Activated B cell treated with CpG ODN at 0.5 μM for 24 hours (primary cell): ENCODE data around the gene MTFR2. TPM values are rescaled to one million over a fixed set of nuclear protein-coding genes. Genes with fewer than 3 reads are reported as not detected.

Source experiments
- ATAC-seq: fragments of 200-7000 bp; cut with Tn5 transposase; one replicate; pipeline ENCODE4 v1.10.0; 2021; ENCODE audit warnings: low read depth, mild to moderate bottlenecking, moderate library complexity
- CTCF ChIA-PET: fragments of 350-600 bp; sonication (Branson Sonifier 250); formaldehyde crosslinking; loops from one replicate; lab custom pipeline; 2021; ENCODE audit warnings: antibody characterized with exemption; lab: Charles Lee
- POLR2A ChIA-PET: fragments of 350-600 bp; sonication (Branson Sonifier 250); formaldehyde crosslinking; loops from one replicate; lab custom pipeline; 2021; ENCODE audit warnings: antibody characterized with exemption; lab: Charles Lee
- DNase-seq: peaks from one replicate; pipeline ENCODE4 v3.0.0; 2022
- H3K27ac Mint-ChIP-seq: one replicate; pipeline ENCODE4 v1.8.0; 2020; ENCODE audit warnings: mixed read lengths
- H3K27me3 Mint-ChIP-seq: one replicate; pipeline ENCODE4 v1.8.0; 2021; ENCODE audit warnings: mixed read lengths
- H3K36me3 Mint-ChIP-seq: one replicate; pipeline ENCODE4 v1.8.0; 2021; ENCODE audit warnings: low read depth, mixed read lengths
- H3K4me1 Mint-ChIP-seq: one replicate; pipeline ENCODE4 v1.8.0; 2021; ENCODE audit warnings: mixed read lengths
- H3K4me3 Mint-ChIP-seq: one replicate; pipeline ENCODE4 v1.8.0; 2020; ENCODE audit warnings: mild to moderate bottlenecking, mixed read lengths
- H3K9me3 Mint-ChIP-seq: one replicate; pipeline ENCODE4 v1.8.0; 2020; ENCODE audit warnings: mixed read lengths
- intact Hi-C: fragments of 100-400 bp; cut with micrococcal nuclease; formaldehyde crosslinking; loops from one replicate; pipeline ENCODE4 v1.15.1; 2024
- total RNA-seq: library from RNA; stranded (reverse); gene quantifications from 2 replicates; pipeline ENCODE4 v1.2.3, GENCODE V29; 2022
- TF ChIP-seq, protein P1 (sequence below): fragments of 200-600 bp; IDR thresholded peaks from one replicate; pipeline ENCODE4 v1.8.0; 2022; ENCODE audit warnings: antibody characterized with exemption, mild to moderate bottlenecking

Gene MTFR2
- total RNA-seq, 1 donor from 2014 or later, result 3.5 TPM

DNA sequence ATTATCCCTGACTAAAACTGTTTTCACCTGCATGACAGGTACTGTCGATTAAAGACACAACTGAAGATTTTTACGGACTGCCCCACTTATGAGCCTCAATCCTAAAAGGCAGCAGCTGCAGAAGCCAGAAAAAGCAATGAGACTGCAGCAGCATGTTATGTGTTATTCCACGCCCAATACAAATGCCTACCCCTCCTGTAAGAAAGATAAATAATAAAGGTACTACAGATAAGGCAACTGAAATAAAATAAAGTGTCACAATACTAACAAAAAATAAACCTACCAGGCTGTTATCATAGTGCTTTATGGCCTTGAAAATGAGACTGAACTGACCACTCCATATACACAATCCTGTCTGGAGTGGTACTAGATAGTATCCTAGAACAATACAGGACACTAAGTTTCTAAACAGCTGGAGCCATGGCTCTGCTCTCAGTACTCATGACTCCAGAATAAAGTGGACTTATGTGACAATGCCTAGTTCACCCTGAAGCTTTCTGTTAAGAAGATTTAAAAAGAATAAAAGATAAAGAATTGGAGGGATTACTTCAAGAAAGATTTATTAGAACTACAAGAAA, 30.0 kb upstream of the MTFR2 start:
- intact Hi-C loops, result loop anchor here (5.0 kb wide), 1 partner anchor 37 kb away; no protein-coding TSS in a partner anchor
- ChIA-PET CTCF (no interaction called here), POLR2A (no interaction called here)
- DNase-seq, result no peak
- no peak overlapping the region for H3K27ac Mint-ChIP-seq
- H3K9me3 Mint-ChIP-seq, result no peaks in the 10 kb centered on the region
- H3K36me3 Mint-ChIP-seq, result peaks cover 74% of the 10 kb centered on the region
- H3K27me3 Mint-ChIP-seq, result no peaks in the 10 kb centered on the region
- no peak for ATAC-seq
- TF ChIP-seq, protein P1, sequence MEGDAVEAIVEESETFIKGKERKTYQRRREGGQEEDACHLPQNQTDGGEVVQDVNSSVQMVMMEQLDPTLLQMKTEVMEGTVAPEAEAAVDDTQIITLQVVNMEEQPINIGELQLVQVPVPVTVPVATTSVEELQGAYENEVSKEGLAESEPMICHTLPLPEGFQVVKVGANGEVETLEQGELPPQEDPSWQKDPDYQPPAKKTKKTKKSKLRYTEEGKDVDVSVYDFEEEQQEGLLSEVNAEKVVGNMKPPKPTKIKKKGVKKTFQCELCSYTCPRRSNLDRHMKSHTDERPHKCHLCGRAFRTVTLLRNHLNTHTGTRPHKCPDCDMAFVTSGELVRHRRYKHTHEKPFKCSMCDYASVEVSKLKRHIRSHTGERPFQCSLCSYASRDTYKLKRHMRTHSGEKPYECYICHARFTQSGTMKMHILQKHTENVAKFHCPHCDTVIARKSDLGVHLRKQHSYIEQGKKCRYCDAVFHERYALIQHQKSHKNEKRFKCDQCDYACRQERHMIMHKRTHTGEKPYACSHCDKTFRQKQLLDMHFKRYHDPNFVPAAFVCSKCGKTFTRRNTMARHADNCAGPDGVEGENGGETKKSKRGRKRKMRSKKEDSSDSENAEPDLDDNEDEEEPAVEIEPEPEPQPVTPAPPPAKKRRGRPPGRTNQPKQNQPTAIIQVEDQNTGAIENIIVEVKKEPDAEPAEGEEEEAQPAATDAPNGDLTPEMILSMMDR, result no peak
- peaks cover 53% of the 10 kb centered on the region for H3K4me1 Mint-ChIP-seq
- H3K4me3 Mint-ChIP-seq, result no peak overlapping the region

DNA sequence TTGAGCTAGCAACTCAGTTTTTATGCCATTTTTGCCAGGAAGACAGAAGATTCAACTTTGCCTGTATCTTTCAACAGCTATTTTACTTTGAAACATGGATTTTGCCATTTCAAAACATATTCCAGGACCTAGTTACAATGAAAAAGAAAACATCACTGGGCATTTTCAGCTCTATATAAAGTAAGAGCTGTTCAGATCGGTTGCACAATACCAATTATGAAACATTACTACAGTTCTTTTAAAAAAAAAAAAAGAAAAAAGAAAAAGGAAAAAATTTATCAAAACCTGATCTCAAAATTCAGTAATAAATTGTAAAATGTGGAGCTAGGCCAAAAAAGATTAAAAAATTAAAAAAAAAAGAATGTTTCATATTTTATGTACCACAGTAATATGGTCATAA, 24.0 kb upstream of the MTFR2 start:
- CTCF ChIA-PET, result interaction anchor here (1.2 kb wide), 1 partner anchor 43 kb away, joined by 3 read pairs; no protein-coding TSS in a partner anchor
- Mint-ChIP-seq H3K9me3 (no peaks in the 10 kb centered on the region), H3K4me3 (no peak overlapping the region), H3K4me1 (peaks cover 2% of the 10 kb centered on the region), H3K27ac (no peak overlapping the region), H3K27me3 (no peaks in the 10 kb centered on the region), H3K36me3 (peaks cover 81% of the 10 kb centered on the region)
- DNase-seq (no peak), ATAC-seq (no peak)
- TF ChIP-seq, protein P1, result no peak
- POLR2A ChIA-PET, result interaction anchor here (0.7 to 1.6 kb wide), 2 partner anchors 16 to 512 kb away, joined by 7 to 10 read pairs; partner anchors contain the start of gene BCLAF1
- intact Hi-C loops, result loop anchor here (1.0 kb wide), 1 partner anchor 10 kb away; no protein-coding TSS in a partner anchor

GRCh38 chr6:136265101-136265500, 15.0 kb upstream of the MTFR2 start:
- ChIA-PET CTCF (no interaction called here), POLR2A (no interaction called here)
- ATAC-seq, result no peak
- intact Hi-C loops, result no loop called here
- Mint-ChIP-seq H3K27ac (no peak overlapping the region), H3K4me1 (no peaks in the 10 kb centered on the region), H3K36me3 (peaks cover 86% of the 10 kb centered on the region), H3K9me3 (no peaks in the 10 kb centered on the region), H3K27me3 (no peaks in the 10 kb centered on the region), H3K4me3 (no peak overlapping the region)
- DNase-seq, result no peak
- TF ChIP-seq, protein P1, result no peak

DNA sequence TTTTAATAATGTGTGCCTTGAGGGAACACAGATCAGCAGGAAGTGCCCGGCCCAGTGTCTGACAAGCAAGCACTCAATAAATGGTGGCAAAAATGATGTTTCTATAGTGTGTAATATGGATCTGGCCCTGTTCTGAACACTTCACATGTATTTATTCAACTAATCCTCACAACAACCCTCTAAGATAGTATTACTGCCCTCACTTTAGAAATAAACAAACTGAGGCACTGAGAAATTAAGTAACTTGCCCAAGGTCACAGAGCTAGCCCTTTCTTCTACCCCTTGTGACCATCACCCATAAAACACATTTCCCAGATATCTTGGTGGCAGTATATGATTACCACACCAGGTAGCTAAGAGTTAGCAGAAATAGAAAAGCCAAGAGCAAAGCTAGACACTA, 12.8 kb upstream of the MTFR2 start:
- H3K4me1 Mint-ChIP-seq, result no peaks in the 10 kb centered on the region
- no peaks in the 10 kb centered on the region for H3K27me3 Mint-ChIP-seq
- H3K4me3 Mint-ChIP-seq, result no peak overlapping the region
- intact Hi-C loops, result no loop called here
- POLR2A ChIA-PET, result no interaction called here
- H3K9me3 Mint-ChIP-seq, result no peaks in the 10 kb centered on the region
- H3K27ac Mint-ChIP-seq, result no peak overlapping the region
- ATAC-seq (no peak), DNase-seq (no peak)
- CTCF ChIA-PET, result no interaction called here
- TF ChIP-seq, protein P1, result no peak
- peaks cover 88% of the 10 kb centered on the region for H3K36me3 Mint-ChIP-seq

DNA sequence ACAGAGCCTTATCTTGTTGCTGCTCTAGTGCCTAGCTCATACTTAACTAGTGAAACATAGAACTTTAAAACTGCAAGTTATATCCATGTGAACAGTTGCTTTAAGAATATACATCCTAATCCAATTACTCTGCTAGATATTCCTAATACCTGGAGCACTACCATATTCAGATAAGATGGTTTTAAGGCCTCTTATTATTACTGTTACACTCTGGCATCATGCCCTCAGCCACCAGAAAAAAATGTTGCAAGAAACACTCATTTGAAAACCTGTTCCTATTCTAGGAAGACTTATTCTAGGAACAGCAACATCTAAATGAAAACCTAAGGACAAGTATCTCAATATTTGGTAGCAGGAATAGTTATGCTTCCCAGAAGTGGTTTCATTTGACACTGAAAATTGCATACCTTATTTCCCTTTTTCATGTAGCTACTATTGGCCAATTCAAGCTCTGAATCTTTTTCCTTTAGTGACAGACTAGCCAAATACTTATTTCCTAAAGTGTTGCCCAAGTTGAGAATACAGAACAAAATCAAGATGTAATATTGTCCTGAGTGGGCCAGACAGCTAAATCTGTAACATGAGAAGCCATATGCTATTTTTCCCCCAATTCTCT, 4.8 kb upstream of the MTFR2 start:
- intact Hi-C loops, result loop anchor here (10.0 kb wide), 1 partner anchor 300 kb away; the partner anchor contains the start of gene MAP7
- CTCF ChIA-PET, result interaction anchor here (1.0 kb wide), 1 partner anchor 33 kb away, joined by 4 read pairs; no protein-coding TSS in a partner anchor
- Mint-ChIP-seq H3K4me1 (peaks cover 14% of the 10 kb centered on the region), H3K27me3 (no peaks in the 10 kb centered on the region), H3K9me3 (no peaks in the 10 kb centered on the region), H3K4me3 (no peak overlapping the region), H3K36me3 (peaks cover 34% of the 10 kb centered on the region), H3K27ac (no peak overlapping the region)
- ATAC-seq (no peak), DNase-seq (no peak)
- TF ChIP-seq, protein P1, result no peak
- POLR2A ChIA-PET, result interaction anchor here (0.6 to 2.7 kb wide), 2 partner anchors 35 to 327 kb away, joined by 4 to 9 read pairs; partner anchors contain the start of gene BCLAF1
